Hematopoietic multipotent progenitor cell treated with erythropoietin and hydrocortisone succinate and interleukin-3 and kit ligand, for 17 days (in vitro differentiated cells): ENCODE measurements around the gene KCNMA1.

Experiments
- DNase-seq: peaks from one replicate; pipeline ENCODE4 v3.0.0-alpha.2; 2015; ENCODE audit warnings: low spot score

KCNMA1 gene

GRCh38 chr10:76939933-76940468 is 697.6 kb downstream of the KCNMA1 start:
- DNase-seq = no peak

GRCh38 chr10:76937181-76937600 is 700.4 kb downstream of the KCNMA1 start:
- no peak for DNase-seq

GRCh38 chr10:76935941-76936613 is 701.5 kb downstream of the KCNMA1 start:
- no peak for DNase-seq

- DNase-seq = no peak
Observed at GRCh38 chr10:76928565-76928964, 709.0 kb downstream of the KCNMA1 start.

GRCh38 chr10:76925636-76926405 is 711.8 kb downstream of the KCNMA1 start:
- DNase-seq = no peak

GRCh38 chr10:76922666-76923065 is 714.9 kb downstream of the KCNMA1 start:
- no peak for DNase-seq

- no peak for DNase-seq
Observed at GRCh38 chr10:76921383-76922010, 716.1 kb downstream of the KCNMA1 start.

- no peak for DNase-seq
Observed at GRCh38 chr10:76920581-76920980, 717.0 kb downstream of the KCNMA1 start.

GRCh38 chr10:76918106-76918505 is 719.5 kb downstream of the KCNMA1 start:
- no peak for DNase-seq

GRCh38 chr10:76917071-76917470 is 720.5 kb downstream of the KCNMA1 start:
- DNase-seq = no peak

- DNase-seq = no peak
Observed at GRCh38 chr10:76916536-76916935, 721.1 kb downstream of the KCNMA1 start.

- DNase-seq = no peak
Observed at GRCh38 chr10:76915316-76915715, 722.3 kb downstream of the KCNMA1 start.

- no peak for DNase-seq
Observed at GRCh38 chr10:76911184-76911583, 726.4 kb downstream of the KCNMA1 start.

- no peak for DNase-seq
Observed at GRCh38 chr10:76910184-76910962, 727.2 kb downstream of the KCNMA1 start.

GRCh38 chr10:76906256-76906655 is 731.4 kb downstream of the KCNMA1 start:
- no peak for DNase-seq

- DNase-seq = no peak
Observed at GRCh38 chr10:76905251-76905650, 732.4 kb downstream of the KCNMA1 start.

- DNase-seq = no peak
Observed at GRCh38 chr10:76903387-76903945, 734.1 kb downstream of the KCNMA1 start.

GRCh38 chr10:76902949-76903348 is 734.7 kb downstream of the KCNMA1 start:
- DNase-seq = no peak

GRCh38 chr10:76901701-76902100 is 735.9 kb downstream of the KCNMA1 start:
- DNase-seq = no peak

- no peak for DNase-seq
Observed at GRCh38 chr10:76899490-76899889, 738.1 kb downstream of the KCNMA1 start.

GRCh38 chr10:76892766-76893479 is 744.7 kb downstream of the KCNMA1 start:
- DNase-seq = no peak
